GM20000 (cell line): ENCODE data around the gene FAM240B.

Experiments used
- DNase-seq: peaks from one replicate; pipeline ENCODE4 v3.0.0; 2012; ENCODE audit warnings: low spot score
- TF ChIP-seq, protein P1 (sequence below): IDR thresholded peaks from 2 replicates; pipeline ENCODE4 v1.5.1; 2012; ENCODE audit warnings: mild to moderate bottlenecking, control low read depth; ENCODE audit errors: extremely low read depth, missing control alignments

FAM240B gene

DNA sequence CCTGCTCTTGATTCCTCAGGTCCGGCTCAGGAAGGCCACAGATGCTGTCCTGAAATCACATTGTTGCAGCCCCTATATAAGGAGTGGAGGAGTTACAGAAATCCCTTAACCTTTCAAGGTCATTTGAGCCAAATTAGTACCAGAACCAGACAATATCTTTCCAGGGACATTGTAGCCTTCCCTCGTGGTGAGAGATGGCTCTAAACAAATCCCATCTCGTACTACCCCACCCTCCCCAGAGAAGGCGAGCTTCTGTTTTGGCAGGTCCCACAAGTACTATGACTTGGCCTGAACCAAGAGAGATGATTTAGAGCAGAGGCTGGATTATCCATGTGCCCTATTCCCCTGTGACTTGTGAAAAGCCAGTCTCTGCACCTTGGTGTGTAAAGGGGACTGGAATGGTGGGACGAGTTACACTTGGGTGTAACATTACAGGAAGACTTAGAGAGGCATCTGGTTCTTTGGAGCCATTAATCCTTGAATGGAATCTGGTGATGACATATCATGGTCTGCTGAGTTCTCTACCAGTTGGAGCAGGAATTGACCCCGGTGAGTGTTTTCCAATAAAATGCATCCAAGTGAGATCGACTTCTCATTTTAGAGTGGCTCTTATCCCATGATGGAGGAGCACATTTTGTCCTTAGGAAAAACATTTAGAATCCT lies at the start of gene FAM240B:
Gene FAM240B (minus strand): TSS at position 51 of the 663 bp plus-strand sequence. CDS start 16,134 bp downstream, outside the sequence.
- DNase-seq, result no peak
- TF ChIP-seq, protein P1, sequence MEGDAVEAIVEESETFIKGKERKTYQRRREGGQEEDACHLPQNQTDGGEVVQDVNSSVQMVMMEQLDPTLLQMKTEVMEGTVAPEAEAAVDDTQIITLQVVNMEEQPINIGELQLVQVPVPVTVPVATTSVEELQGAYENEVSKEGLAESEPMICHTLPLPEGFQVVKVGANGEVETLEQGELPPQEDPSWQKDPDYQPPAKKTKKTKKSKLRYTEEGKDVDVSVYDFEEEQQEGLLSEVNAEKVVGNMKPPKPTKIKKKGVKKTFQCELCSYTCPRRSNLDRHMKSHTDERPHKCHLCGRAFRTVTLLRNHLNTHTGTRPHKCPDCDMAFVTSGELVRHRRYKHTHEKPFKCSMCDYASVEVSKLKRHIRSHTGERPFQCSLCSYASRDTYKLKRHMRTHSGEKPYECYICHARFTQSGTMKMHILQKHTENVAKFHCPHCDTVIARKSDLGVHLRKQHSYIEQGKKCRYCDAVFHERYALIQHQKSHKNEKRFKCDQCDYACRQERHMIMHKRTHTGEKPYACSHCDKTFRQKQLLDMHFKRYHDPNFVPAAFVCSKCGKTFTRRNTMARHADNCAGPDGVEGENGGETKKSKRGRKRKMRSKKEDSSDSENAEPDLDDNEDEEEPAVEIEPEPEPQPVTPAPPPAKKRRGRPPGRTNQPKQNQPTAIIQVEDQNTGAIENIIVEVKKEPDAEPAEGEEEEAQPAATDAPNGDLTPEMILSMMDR, result no peak

DNA sequence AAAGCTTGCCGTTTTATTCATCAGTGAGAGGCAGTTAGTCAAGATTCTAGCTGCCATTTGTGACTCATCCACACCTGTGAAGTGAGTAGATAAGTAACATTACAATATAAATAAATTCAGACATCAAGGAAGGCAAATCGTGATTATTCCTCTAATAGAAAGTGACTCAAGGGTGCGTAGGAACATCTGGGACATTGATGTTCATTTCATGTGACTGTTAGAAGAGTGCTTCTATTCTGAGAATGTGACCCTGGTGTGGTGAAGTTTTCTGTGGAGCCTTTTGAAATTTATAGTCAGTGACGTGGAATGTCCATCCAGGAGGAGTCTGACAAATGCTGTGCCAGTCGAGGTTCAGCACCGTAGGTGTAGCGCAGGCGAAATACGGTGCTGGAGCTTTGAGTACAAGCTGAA lies 48.4 kb upstream of the FAM240B start:
- no peak for DNase-seq
- TF ChIP-seq, protein P1, result no peak

DNA sequence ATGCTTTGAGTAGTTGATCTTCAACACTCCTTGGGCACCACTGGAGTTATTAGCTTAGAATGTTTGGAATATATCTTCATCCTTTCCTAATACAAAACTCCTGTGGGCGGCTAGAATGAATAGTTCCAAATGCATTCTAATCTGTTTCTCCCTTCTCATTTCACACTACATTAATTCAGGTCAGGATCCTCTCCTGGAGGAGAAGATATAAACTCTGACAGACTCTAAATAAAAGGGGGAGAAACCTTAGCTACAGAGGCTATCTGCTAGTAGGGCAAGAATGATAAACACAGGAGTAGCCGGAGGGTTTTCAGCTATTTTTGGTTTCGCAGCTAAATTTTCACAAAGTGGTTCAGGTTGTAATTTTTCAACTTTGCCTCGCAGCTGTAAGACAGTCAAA lies 45.2 kb upstream of the FAM240B start:
- TF ChIP-seq, protein P1, result no peak
- DNase-seq, result no peak

DNA sequence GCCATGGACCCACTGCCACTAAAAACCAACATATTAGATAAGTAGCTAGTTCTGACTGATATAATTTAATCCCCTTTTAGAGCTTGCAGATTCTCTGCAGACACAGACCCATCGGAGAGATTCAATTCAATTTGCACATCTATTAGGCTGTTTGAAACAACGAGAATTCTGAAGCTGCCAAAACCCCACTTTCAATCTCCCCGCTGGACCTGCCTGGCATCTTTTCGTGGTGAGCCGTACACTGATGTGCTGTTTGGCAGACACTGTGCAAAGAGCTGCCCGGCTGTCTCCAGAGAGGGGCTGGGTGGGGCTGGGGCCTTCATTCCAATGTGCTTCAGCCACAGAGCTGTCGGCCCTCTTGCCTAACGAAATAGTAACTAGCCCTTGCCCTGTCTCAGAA lies 42.1 kb upstream of the FAM240B start:
- TF ChIP-seq, protein P1, result no peak
- DNase-seq, result no peak

DNA sequence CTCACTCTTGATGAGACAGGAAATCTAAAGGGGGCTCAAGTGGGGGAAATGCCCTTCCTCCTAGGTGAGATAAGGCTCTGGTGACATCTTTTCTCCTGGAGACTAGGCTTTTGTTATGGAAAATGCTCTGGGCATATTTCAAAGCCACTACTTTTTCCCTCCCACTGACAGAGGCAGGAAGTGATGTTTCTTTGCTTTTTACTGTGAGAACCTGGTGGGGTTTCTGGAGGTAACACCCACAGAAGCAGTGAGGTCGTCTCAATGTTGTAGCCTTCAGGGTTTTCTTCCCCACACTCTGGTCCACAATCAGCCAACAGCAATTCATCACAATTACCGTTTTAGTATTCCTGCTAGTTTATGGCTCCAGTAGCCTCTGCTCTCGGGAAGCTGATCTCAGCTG lies 41.4 kb upstream of the FAM240B start:
- DNase-seq, result no peak
- TF ChIP-seq, protein P1, result no peak

DNA sequence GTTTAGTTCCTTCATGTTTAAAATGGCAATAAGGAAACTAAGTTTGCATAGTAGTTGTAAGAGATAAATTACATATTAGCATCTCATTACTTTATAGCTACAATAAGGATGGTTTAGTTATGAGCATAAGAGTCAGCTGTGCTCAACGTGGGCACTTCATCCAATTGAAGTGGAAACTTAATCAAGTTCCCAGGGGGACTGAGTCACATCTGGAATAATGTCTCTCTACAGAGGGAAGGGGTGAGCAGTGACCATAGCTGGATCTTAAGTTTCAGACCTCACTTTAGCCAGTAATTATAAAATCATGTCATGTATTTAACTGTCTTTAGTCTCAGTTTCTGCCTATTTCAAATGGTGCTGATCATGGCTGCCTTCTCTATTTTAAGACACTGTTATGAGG lies 36.8 kb upstream of the FAM240B start:
- no peak for DNase-seq
- TF ChIP-seq, protein P1, result no peak

DNA sequence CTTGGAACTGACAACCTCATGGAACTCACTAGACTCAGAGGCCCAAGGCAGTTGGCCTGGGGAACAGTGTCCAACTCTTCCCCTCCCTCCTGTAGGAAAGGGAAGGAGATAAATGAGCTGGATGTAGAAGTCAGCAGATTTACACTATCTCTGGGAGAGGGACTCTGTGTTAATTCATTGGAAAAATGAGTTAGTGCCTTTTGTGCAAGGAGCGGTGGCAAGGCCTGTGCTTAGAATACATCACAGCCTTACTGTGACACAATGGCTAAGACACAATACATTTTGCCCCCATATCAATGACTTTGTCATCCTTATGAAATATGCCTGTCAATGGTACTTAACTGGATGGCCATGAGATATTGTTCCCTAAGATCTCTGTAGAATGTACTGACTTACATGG lies 28.0 kb upstream of the FAM240B start:
- no peak for DNase-seq
- TF ChIP-seq, protein P1, result no peak
